T47D (cell line): ENCODE results near the gene SLITRK5.
A peak's percentile ranks its signal among the peaks of the same experiment; 100 is the strongest.

ENCODE experiments used
- DNase-seq, 2 experiments: peaks; one replicate each; pipeline versions ENCODE4 v3.0.0 to v3.0.0-alpha.2; 2011 to 2012; ENCODE audit warnings: low read depth in 1 of 2, low spot score in 1 of 2
- JUND ChIP-seq: IDR thresholded peaks from 2 replicates; pipeline ENCODE4 v1.6.1; 2012; ENCODE audit warnings: low read depth
- in situ Hi-C: cut with HindIII; loops from 2 replicates; pipeline ENCODE4 v1.10.0; 2016; ENCODE audit warnings: low sequenced_read_pairs, low pct_unique_long_range_greater_than_20kb

Gene SLITRK5

DNA sequence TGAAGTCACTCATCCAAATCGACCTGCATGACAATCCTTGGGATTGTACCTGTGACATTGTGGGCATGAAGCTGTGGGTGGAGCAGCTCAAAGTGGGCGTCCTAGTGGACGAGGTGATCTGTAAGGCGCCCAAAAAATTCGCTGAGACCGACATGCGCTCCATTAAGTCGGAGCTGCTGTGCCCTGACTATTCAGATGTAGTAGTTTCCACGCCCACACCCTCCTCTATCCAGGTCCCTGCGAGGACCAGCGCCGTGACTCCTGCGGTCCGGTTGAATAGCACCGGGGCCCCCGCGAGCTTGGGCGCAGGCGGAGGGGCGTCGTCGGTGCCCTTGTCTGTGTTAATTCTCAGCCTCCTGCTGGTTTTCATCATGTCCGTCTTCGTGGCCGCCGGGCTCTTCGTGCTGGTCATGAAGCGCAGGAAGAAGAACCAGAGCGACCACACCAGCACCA lies 5.9 kb downstream of the SLITRK5 start:
- TF ChIP-seq JUND, result no peak
- DNase-seq, result no peak
- in situ Hi-C loops, result no loop called here

DNA sequence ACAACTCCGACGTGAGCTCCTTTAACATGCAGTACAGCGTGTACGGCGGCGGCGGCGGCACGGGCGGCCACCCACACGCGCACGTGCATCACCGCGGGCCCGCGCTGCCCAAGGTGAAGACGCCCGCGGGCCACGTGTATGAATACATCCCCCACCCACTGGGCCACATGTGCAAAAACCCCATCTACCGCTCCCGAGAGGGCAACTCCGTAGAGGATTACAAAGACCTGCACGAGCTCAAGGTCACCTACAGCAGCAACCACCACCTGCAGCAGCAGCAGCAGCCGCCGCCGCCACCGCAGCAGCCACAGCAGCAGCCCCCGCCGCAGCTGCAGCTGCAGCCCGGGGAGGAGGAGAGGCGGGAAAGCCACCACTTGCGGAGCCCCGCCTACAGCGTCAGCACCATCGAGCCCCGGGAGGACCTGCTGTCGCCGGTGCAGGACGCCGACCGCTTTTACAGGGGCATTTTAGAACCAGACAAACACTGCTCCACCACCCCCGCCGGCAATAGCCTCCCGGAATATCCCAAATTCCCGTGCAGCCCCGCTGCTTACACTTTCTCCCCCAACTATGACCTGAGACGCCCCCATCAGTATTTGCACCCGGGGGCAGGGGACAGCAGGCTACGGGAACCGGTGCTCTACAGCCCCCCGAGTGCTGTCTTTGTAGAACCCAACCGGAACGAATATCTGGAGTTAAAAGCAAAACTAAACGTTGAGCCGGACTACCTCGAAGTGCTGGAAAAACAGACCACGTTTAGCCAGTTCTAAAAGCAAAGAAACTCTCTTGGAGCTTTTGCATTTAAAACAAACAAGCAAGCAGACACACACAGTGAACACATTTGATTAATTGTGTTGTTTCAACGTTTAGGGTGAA lies 6.6 kb downstream of the SLITRK5 start:
- no peak for TF ChIP-seq JUND
- in situ Hi-C loops, result no loop called here
- DNase-seq, result peak; percentile 43 to 60

DNA sequence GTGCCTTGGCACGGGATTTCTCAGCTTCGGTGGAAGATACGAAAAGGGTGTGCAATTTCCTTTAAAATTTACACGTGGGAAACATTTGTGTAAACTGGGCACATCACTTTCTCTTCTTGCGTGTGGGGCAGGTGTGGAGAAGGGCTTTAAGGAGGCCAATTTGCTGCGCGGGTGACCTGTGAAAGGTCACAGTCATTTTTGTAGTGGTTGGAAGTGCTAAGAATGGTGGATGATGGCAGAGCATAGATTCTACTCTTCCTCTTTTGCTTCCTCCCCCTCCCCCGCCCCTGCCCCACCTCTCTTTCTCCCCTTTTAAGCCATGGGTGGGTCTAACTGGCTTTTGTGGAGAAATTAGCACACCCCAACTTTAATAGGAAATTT lies 7.2 kb downstream of the SLITRK5 start:
- in situ Hi-C loops, result no loop called here
- TF ChIP-seq JUND, result no peak
- no peak for DNase-seq

DNA sequence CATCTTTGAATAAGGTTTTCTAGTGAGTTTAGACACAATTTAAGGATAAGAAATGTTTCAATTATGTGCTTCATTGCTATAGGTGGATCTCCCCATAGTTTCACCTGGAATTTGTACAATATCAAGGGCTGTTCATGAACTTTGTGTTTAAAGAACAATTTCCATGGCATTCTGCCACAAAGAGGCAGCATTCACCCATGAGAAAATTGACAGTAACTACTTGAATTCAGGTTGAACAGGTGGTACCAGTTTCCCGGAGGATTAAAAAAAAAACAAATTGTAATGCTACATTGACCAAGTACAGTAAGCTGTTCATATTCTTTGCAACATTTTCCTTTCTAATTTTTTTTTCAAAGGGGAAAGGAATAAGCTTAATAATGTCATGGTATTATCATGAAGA lies 9.1 kb downstream of the SLITRK5 start:
- peak in 1 of 2 experiments; percentile 90 for DNase-seq
- no peak for TF ChIP-seq JUND
- in situ Hi-C loops, result no loop called here

DNA sequence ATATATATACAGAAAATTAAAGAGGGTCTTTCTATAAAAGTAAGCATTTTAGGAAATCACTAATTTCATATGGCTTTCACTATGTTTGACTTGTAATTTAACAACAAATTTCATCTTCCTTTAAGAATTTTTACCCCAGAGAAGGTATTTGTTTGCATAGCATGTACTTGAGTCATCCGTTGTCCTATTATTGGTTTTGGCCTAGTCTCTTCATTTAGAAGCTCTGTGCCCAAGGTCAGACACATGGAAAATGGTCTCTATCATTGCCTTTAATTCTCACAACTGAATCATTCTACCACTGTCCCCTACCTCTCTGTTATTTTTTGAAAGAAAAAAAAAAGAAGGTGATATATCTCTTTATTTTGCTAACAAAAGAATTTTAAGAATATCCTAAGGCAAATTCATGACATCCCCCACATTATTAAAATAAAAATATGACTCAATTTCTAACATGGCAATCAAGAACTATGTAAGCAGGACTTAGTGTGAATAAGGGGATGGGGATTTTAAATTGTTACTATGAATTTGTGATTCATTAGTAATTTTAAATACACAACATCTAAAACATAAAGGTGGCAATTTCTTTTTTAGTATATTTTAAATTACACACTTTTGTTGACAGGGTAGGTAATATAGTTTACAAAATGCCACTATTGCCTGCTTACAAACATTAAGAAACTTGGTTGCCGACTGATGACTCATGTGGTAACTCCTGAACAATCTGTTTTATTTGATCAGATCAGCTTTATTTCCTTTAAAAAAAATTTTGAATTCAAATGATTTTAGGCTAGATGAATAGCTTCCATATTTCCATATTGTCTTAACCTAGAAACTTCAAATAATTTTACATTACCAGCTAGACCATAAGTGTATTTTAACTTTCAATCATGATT lies 13.9 kb downstream of the SLITRK5 start:
- no peak for TF ChIP-seq JUND
- DNase-seq, result peak in 1 of 2 experiments; percentile 55
- in situ Hi-C loops, result no loop called here

DNA sequence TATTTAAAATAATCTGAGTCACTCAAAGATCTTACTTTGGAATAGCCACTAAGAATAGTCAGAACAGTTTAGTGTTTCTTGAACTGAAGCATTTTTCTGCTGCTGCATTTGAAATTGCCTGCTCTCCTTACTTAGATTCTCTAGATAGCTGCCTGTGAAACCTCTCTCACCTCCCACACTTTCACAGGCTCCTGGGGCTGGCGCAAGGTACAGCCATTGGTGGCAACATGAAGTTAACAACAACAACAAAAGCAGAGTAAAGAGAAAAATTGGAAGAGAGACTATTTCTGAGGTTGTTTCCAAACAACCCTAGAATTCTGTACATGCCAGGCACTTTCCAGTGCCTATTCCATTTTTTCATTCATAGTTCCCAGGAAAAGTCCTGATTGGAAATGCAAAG lies 25.3 kb downstream of the SLITRK5 start:
- in situ Hi-C loops, result no loop called here
- TF ChIP-seq JUND, result no peak
- DNase-seq, result no peak

DNA sequence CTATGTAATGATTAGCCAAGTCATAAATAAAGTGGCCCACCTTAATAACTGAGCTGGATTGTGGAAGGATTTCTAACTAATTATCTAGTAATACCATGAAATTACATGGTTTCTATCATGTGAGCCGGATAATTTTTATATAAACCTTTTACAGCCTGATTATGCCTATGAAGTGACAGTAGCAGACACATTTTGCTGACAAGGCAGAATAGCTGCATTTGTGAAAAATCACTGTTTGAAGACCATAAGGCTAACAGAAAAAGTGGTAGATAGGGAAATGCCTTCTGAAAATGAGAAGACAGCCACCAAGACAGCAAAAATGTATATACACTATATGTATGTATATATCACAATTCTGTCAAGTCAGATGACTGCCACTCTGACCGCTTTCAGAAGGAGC lies 27.1 kb downstream of the SLITRK5 start:
- TF ChIP-seq JUND, result no peak
- in situ Hi-C loops, result no loop called here
- no peak for DNase-seq

DNA sequence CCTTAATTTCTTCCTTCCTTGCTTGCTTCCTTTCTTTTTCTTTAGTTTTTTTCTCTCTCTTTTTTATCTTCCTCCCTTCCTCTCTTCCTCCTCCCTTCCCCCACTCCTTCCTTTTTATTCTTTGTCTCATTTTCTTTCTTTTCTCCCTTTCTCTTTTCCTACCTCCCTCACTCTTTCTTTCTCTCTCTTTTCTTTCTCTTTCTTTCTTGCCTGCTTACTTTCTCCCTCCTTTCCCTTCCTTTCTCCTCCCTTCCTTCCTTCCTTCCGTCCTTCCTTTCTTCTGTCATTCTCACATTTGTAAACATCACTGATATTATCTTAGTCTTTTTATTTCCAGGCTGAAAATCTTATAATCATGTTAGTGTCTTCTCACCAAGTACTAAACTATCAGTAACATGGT lies 38.8 kb downstream of the SLITRK5 start:
- in situ Hi-C loops, result no loop called here
- no peak for DNase-seq
- no peak for TF ChIP-seq JUND

DNA sequence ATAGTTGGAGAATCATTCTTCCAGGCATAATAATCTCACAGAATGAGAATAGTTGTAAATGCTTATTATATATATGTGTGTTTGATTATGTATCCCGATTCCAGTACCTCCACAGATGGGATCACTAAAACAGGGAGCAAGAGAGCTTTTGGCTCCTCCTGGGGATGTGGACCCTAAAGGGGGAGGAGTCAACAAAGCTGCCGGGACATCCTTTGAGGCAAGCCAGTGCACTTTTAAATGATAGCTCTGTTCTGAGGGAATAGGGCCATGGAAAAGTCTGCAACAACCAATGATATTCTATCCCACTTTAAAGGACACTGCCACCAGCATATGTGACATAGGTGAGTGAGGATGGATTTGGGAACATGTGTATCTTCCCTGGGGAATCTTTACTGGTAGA lies 40.8 kb downstream of the SLITRK5 start:
- in situ Hi-C loops, result no loop called here
- TF ChIP-seq JUND, result no peak

More for the DNA sequence above, 40.8 kb downstream of the SLITRK5 start:
- no peak for DNase-seq
